ENCODE data around the gene GPR15LG.

The GPR15LG gene

DNA sequence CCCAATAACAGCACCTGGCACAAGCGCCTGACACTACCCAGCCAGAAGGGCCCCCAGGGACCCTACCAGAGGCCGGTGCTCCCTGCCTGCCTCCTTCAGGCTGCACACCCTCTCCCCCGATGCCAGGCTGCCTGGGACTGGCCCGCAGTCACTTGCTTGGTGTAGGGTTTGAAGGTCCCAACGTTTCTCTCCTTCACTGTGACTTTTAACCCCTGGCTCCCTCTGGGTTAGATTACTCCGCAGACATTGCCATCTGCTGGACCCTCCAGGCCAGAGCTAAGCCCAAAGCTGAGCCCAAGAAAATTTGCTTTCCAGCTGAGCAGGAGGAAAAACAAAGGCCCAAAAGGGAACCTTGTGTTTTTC, 27.6 kb downstream of the GPR15LG start:
- ATAC-seq (ENCODE audit: low read depth) (no peak), DNase-seq (ENCODE audit: low spot score) (no peak)
- no peaks in the 10 kb centered on the region for H3K9me3 ChIP-seq (ENCODE audit: severe bottlenecking)
- H3K4me1 ChIP-seq (ENCODE audit: insufficient read depth, poor library complexity, severe bottlenecking), result no peaks in the 10 kb centered on the region
- TF ChIP-seq, protein P1, sequence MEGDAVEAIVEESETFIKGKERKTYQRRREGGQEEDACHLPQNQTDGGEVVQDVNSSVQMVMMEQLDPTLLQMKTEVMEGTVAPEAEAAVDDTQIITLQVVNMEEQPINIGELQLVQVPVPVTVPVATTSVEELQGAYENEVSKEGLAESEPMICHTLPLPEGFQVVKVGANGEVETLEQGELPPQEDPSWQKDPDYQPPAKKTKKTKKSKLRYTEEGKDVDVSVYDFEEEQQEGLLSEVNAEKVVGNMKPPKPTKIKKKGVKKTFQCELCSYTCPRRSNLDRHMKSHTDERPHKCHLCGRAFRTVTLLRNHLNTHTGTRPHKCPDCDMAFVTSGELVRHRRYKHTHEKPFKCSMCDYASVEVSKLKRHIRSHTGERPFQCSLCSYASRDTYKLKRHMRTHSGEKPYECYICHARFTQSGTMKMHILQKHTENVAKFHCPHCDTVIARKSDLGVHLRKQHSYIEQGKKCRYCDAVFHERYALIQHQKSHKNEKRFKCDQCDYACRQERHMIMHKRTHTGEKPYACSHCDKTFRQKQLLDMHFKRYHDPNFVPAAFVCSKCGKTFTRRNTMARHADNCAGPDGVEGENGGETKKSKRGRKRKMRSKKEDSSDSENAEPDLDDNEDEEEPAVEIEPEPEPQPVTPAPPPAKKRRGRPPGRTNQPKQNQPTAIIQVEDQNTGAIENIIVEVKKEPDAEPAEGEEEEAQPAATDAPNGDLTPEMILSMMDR (IDR thresholded peaks at IDR 0.05; ENCODE audit: poor library complexity, severe bottlenecking), result no peak
- no peak overlapping the region for H3K27ac ChIP-seq (ENCODE audit: poor library complexity, severe bottlenecking)
- H3K4me3 ChIP-seq (ENCODE audit: severe bottlenecking), result no peak overlapping the region
- no peaks in the 10 kb centered on the region for H3K27me3 ChIP-seq (ENCODE audit: insufficient read depth, poor library complexity, severe bottlenecking)
- no peaks in the 10 kb centered on the region for H3K36me3 ChIP-seq (ENCODE audit: low read depth)

DNA sequence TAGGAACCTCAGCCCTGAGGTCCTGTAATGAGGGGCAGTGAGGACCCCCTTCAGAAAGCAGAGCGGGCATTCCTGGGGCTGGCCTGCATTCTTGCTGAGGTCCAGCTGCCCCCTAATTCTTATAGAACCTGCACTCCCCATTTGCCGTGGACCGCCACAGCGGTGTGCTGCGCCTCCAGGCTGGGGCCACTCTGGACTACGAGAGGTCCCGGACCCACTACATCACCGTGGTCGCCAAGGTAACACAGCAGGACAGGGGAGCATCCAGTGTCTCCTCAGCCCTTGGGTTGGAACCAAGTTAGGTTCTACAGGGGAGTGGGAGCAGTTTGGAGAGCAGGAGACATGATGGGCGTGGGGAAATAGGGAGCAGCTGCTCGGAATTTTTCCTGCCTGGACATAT, 28.1 kb downstream of the GPR15LG start:
- Histone ChIP-seq H3K36me3 (ENCODE audit: low read depth) (no peaks in the 10 kb centered on the region), H3K9me3 (ENCODE audit: severe bottlenecking) (no peaks in the 10 kb centered on the region), H3K27ac (ENCODE audit: poor library complexity, severe bottlenecking) (no peak overlapping the region), H3K4me3 (ENCODE audit: severe bottlenecking) (no peak overlapping the region), H3K4me1 (ENCODE audit: insufficient read depth, poor library complexity, severe bottlenecking) (no peaks in the 10 kb centered on the region), H3K27me3 (ENCODE audit: insufficient read depth, poor library complexity, severe bottlenecking) (no peaks in the 10 kb centered on the region)
- ATAC-seq (ENCODE audit: low read depth) (no peak), DNase-seq (ENCODE audit: low spot score) (no peak)
- TF ChIP-seq, protein P1 (IDR thresholded peaks at IDR 0.05; ENCODE audit: poor library complexity, severe bottlenecking), result no peak

DNA sequence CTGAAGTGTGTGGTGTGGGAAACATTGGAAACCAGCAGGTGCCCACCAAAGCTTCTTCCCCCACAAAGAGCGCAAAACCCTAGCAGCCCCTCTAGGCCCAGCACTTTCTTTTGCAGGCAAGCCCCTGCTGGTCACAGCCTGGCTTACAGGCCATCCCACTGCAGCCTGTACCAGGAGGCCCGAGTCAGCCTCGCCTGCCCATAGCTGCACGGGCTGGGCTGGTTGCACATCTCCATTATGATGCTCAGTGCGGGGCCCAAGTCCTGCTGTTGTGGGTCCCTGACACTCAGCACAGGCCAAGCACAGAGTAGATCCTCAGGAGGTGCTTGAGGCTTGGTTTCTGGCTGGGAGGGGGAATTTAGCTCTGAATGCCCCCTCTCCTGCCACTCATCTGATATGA, 28.7 kb downstream of the GPR15LG start:
- H3K27me3 ChIP-seq (ENCODE audit: insufficient read depth, poor library complexity, severe bottlenecking), result no peaks in the 10 kb centered on the region
- TF ChIP-seq, protein P1 (IDR thresholded peaks at IDR 0.05; ENCODE audit: poor library complexity, severe bottlenecking), result no peak

DNA sequence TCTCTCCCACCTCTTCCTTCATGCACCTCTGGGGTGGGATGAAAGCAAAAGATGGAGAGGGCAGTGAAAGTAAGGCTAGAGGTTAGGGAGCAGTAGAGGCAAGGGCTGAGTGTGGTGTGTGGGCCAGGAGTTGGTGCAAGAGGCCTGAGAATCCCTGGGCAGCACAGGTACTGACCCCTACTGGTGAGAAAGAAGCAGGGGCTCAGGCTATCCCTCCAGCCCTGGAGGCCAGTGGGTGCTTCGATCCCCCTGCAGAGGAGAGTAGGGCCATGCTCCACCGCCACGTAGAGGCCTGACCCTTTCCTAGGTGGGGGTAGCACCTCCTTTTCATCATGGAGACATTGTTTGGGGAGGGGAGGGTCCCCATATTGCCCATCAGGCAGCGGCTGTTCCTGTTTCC, 30.5 kb downstream of the GPR15LG start:
- no peak overlapping the region for H3K27ac ChIP-seq (ENCODE audit: poor library complexity, severe bottlenecking)
- no peak overlapping the region for H3K4me3 ChIP-seq (ENCODE audit: severe bottlenecking)
- H3K27me3 ChIP-seq (ENCODE audit: insufficient read depth, poor library complexity, severe bottlenecking), result no peaks in the 10 kb centered on the region
- TF ChIP-seq, protein P1 (IDR thresholded peaks at IDR 0.05; ENCODE audit: poor library complexity, severe bottlenecking), result no peak
- H3K4me1 ChIP-seq (ENCODE audit: insufficient read depth, poor library complexity, severe bottlenecking), result no peaks in the 10 kb centered on the region
- no peaks in the 10 kb centered on the region for H3K36me3 ChIP-seq (ENCODE audit: low read depth)
- ATAC-seq (ENCODE audit: low read depth), result 0 out of 3 replicates have a peak, but pooled peaks have one; percentile 15
- no peak for DNase-seq (ENCODE audit: low spot score)
- no peaks in the 10 kb centered on the region for H3K9me3 ChIP-seq (ENCODE audit: severe bottlenecking)

More for the DNA sequence above, 28.7 kb downstream of the GPR15LG start:
- H3K36me3 ChIP-seq (ENCODE audit: low read depth), result no peaks in the 10 kb centered on the region
- DNase-seq (ENCODE audit: low spot score) (no peak), ATAC-seq (ENCODE audit: low read depth) (no peak)
- H3K27ac ChIP-seq (ENCODE audit: poor library complexity, severe bottlenecking), result no peak overlapping the region
- no peaks in the 10 kb centered on the region for H3K9me3 ChIP-seq (ENCODE audit: severe bottlenecking)
- H3K4me1 ChIP-seq (ENCODE audit: insufficient read depth, poor library complexity, severe bottlenecking), result no peaks in the 10 kb centered on the region
- H3K4me3 ChIP-seq (ENCODE audit: severe bottlenecking), result no peak overlapping the region

DNA sequence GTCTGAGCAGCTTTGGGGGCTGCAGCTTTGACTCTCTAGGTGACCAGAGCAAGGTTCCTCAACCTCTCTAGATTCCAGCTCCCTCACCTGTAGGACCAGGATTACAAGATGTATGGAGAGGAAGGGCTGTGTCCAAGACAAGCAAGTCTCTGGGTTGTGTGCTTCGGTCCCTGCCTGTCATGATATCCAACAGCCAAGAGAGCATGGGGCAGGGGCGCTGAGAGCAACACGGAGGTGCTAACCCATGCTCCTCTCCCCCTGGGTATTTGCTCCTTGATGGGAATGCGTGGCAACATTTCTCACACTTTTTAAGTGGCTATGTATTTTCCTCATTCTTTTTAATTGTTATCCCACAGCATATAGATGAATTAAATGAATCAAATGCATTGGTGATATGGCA, 31.0 kb downstream of the GPR15LG start:
- no peaks in the 10 kb centered on the region for H3K4me1 ChIP-seq (ENCODE audit: insufficient read depth, poor library complexity, severe bottlenecking)
- no peak for ATAC-seq (ENCODE audit: low read depth)
- no peaks in the 10 kb centered on the region for H3K36me3 ChIP-seq (ENCODE audit: low read depth)
- no peaks in the 10 kb centered on the region for H3K27me3 ChIP-seq (ENCODE audit: insufficient read depth, poor library complexity, severe bottlenecking)
- DNase-seq (ENCODE audit: low spot score), result no peak
- TF ChIP-seq, protein P1 (IDR thresholded peaks at IDR 0.05; ENCODE audit: poor library complexity, severe bottlenecking), result no peak
- no peak overlapping the region for H3K27ac ChIP-seq (ENCODE audit: poor library complexity, severe bottlenecking)
- no peak overlapping the region for H3K4me3 ChIP-seq (ENCODE audit: severe bottlenecking)
- no peaks in the 10 kb centered on the region for H3K9me3 ChIP-seq (ENCODE audit: severe bottlenecking)
